ENCODE results near the gene HCK. TPM values are rescaled to one million over a fixed set of nuclear protein-coding genes. Genes with fewer than 3 reads are reported as not detected.
A peak's percentile ranks its signal among the peaks of the same experiment; 100 is the strongest.

The HCK gene
- total RNA-seq, result not detected

GRCh38 chr20:32052090-32052777 lies at the start of gene HCK:
TSS of gene HCK (plus strand) at chr20:32052242.
- Mint-ChIP-seq H3K9me3 (no peaks in the 10 kb centered on the region), H3K36me3 (ENCODE audit: low read depth) (no peaks in the 10 kb centered on the region), H3K4me3 (peak within 1 kb of the TSS; percentile 63), H3K27me3 (ENCODE audit: low read depth) (peaks cover 45% of the 10 kb centered on the region), H3K27ac (no peak within 1 kb of the TSS), H3K4me1 (ENCODE audit: low read depth) (peaks cover 11% of the 10 kb centered on the region)
- no peak for DNase-seq
- CTCF ChIA-PET, result no interaction called here
- intact Hi-C loops (cut with micrococcal nuclease), result no loop called here

- no peak for DNase-seq
- CTCF ChIA-PET, result no interaction called here
- no peaks in the 10 kb centered on the region for H3K9me3 Mint-ChIP-seq
- H3K4me3 Mint-ChIP-seq, result no peak overlapping the region
- no peaks in the 10 kb centered on the region for H3K36me3 Mint-ChIP-seq (ENCODE audit: low read depth)
- H3K4me1 Mint-ChIP-seq (ENCODE audit: low read depth), result no peaks in the 10 kb centered on the region
- intact Hi-C loops (cut with micrococcal nuclease), result no loop called here
- H3K27ac Mint-ChIP-seq, result no peak overlapping the region
- no peaks in the 10 kb centered on the region for H3K27me3 Mint-ChIP-seq (ENCODE audit: low read depth)
These were observed 48.7 kb upstream of the HCK start for GRCh38 chr20:32003325-32003724.

- no peaks in the 10 kb centered on the region for H3K4me1 Mint-ChIP-seq (ENCODE audit: low read depth)
- H3K27me3 Mint-ChIP-seq (ENCODE audit: low read depth), result no peaks in the 10 kb centered on the region
- H3K9me3 Mint-ChIP-seq, result no peaks in the 10 kb centered on the region
- no peaks in the 10 kb centered on the region for H3K36me3 Mint-ChIP-seq (ENCODE audit: low read depth)
- no peak overlapping the region for H3K27ac Mint-ChIP-seq
- H3K4me3 Mint-ChIP-seq, result no peak overlapping the region
- intact Hi-C loops (cut with micrococcal nuclease), result no loop called here
- CTCF ChIA-PET, result interaction anchor here (1.0 kb wide), 1 partner anchor 311 kb away, joined by 3 read pairs; no protein-coding TSS in a partner anchor
- DNase-seq, result no peak
These were observed 47.1 kb upstream of the HCK start for GRCh38 chr20:32004963-32005362.

GRCh38 chr20:32006053-32006452 lies 46.0 kb upstream of the HCK start:
- DNase-seq, result no peak
- H3K36me3 Mint-ChIP-seq (ENCODE audit: low read depth), result no peaks in the 10 kb centered on the region
- no peak overlapping the region for H3K27ac Mint-ChIP-seq
- CTCF ChIA-PET, result no interaction called here
- H3K27me3 Mint-ChIP-seq (ENCODE audit: low read depth), result no peaks in the 10 kb centered on the region
- no peaks in the 10 kb centered on the region for H3K9me3 Mint-ChIP-seq
- H3K4me1 Mint-ChIP-seq (ENCODE audit: low read depth), result no peaks in the 10 kb centered on the region
- no peak overlapping the region for H3K4me3 Mint-ChIP-seq
- intact Hi-C loops (cut with micrococcal nuclease), result no loop called here

- H3K36me3 Mint-ChIP-seq (ENCODE audit: low read depth), result no peaks in the 10 kb centered on the region
- peaks cover 4% of the 10 kb centered on the region for H3K27me3 Mint-ChIP-seq (ENCODE audit: low read depth)
- CTCF ChIA-PET, result interaction anchor here (1.0 to 1.6 kb wide), 2 partner anchors 160 to 184 kb away, joined by 3 read pairs; no protein-coding TSS in a partner anchor
- no peaks in the 10 kb centered on the region for H3K4me1 Mint-ChIP-seq (ENCODE audit: low read depth)
- intact Hi-C loops (cut with micrococcal nuclease), result no loop called here
- no peak overlapping the region for H3K4me3 Mint-ChIP-seq
- H3K27ac Mint-ChIP-seq, result no peak overlapping the region
- no peaks in the 10 kb centered on the region for H3K9me3 Mint-ChIP-seq
- no peak for DNase-seq
These were observed 44.9 kb upstream of the HCK start for GRCh38 chr20:32006841-32007786.

GRCh38 chr20:32007787-32008616 lies 44.0 kb upstream of the HCK start:
- Mint-ChIP-seq H3K27ac (no peak overlapping the region), H3K4me3 (no peak overlapping the region), H3K9me3 (no peaks in the 10 kb centered on the region), H3K36me3 (ENCODE audit: low read depth) (no peaks in the 10 kb centered on the region), H3K4me1 (ENCODE audit: low read depth) (no peaks in the 10 kb centered on the region), H3K27me3 (ENCODE audit: low read depth) (peaks cover 4% of the 10 kb centered on the region)
- intact Hi-C loops (cut with micrococcal nuclease), result no loop called here
- CTCF ChIA-PET, result interaction anchor here (1.0 to 1.6 kb wide), 3 partner anchors 24 to 185 kb away, joined by 3 read pairs; no protein-coding TSS in a partner anchor
- DNase-seq, result no peak

GRCh38 chr20:32009564-32009963 lies 42.5 kb upstream of the HCK start:
- H3K27ac Mint-ChIP-seq, result no peak overlapping the region
- H3K9me3 Mint-ChIP-seq, result no peaks in the 10 kb centered on the region
- CTCF ChIA-PET, result interaction anchor here (0.7 to 1.4 kb wide), 2 partner anchors 22 to 1660 kb away, joined by 3 read pairs; no protein-coding TSS in a partner anchor
- no peaks in the 10 kb centered on the region for H3K36me3 Mint-ChIP-seq (ENCODE audit: low read depth)
- peaks cover 4% of the 10 kb centered on the region for H3K27me3 Mint-ChIP-seq (ENCODE audit: low read depth)
- DNase-seq, result no peak
- H3K4me3 Mint-ChIP-seq, result no peak overlapping the region
- H3K4me1 Mint-ChIP-seq (ENCODE audit: low read depth), result no peaks in the 10 kb centered on the region
- intact Hi-C loops (cut with micrococcal nuclease), result no loop called here

- Mint-ChIP-seq H3K27me3 (ENCODE audit: low read depth) (peaks cover 6% of the 10 kb centered on the region), H3K36me3 (ENCODE audit: low read depth) (no peaks in the 10 kb centered on the region), H3K27ac (no peak within 1 kb of the TSS), H3K4me3 (no peak within 1 kb of the TSS), H3K4me1 (ENCODE audit: low read depth) (no peaks in the 10 kb centered on the region), H3K9me3 (no peaks in the 10 kb centered on the region)
- DNase-seq, result no peak
- CTCF ChIA-PET, result no interaction called here
- intact Hi-C loops (cut with micrococcal nuclease), result no loop called here
These were observed 41.9 kb upstream of the HCK start, which contains the start of gene CCM2L for GRCh38 chr20:32010101-32010500. TSS of gene CCM2L (plus strand) at chr20:32010438. CDS start at chr20:32010455, 17 bp downstream.

- Mint-ChIP-seq H3K36me3 (ENCODE audit: low read depth) (no peaks in the 10 kb centered on the region), H3K9me3 (no peaks in the 10 kb centered on the region), H3K4me1 (ENCODE audit: low read depth) (no peaks in the 10 kb centered on the region), H3K4me3 (no peak overlapping the region), H3K27me3 (ENCODE audit: low read depth) (peaks cover 10% of the 10 kb centered on the region), H3K27ac (no peak overlapping the region)
- DNase-seq, result no peak
- CTCF ChIA-PET, result no interaction called here
- intact Hi-C loops (cut with micrococcal nuclease), result no loop called here
These were observed 41.4 kb upstream of the HCK start for GRCh38 chr20:32010666-32011065.

- no peaks in the 10 kb centered on the region for H3K9me3 Mint-ChIP-seq
- intact Hi-C loops (cut with micrococcal nuclease), result no loop called here
- H3K27ac Mint-ChIP-seq, result no peak overlapping the region
- H3K4me3 Mint-ChIP-seq, result no peak overlapping the region
- CTCF ChIA-PET, result interaction anchor here (0.9 to 2.7 kb wide), 4 partner anchors 18 to 189 kb away, joined by 3 to 11 read pairs (median 4); no protein-coding TSS in a partner anchor
- H3K4me1 Mint-ChIP-seq (ENCODE audit: low read depth), result no peaks in the 10 kb centered on the region
- H3K36me3 Mint-ChIP-seq (ENCODE audit: low read depth), result no peaks in the 10 kb centered on the region
- H3K27me3 Mint-ChIP-seq (ENCODE audit: low read depth), result peaks cover 19% of the 10 kb centered on the region
- no peak for DNase-seq
These were observed 39.8 kb upstream of the HCK start for GRCh38 chr20:32012159-32012688.

GRCh38 chr20:32013326-32013725 lies 38.7 kb upstream of the HCK start:
- no peaks in the 10 kb centered on the region for H3K9me3 Mint-ChIP-seq
- CTCF ChIA-PET, result interaction anchor here (0.8 to 2.7 kb wide), 5 partner anchors 17 to 190 kb away, joined by 3 to 11 read pairs (median 4); no protein-coding TSS in a partner anchor
- peaks cover 28% of the 10 kb centered on the region for H3K27me3 Mint-ChIP-seq (ENCODE audit: low read depth)

More at GRCh38 chr20:32013326-32013725, 38.7 kb upstream of the HCK start:
- no peak overlapping the region for H3K4me3 Mint-ChIP-seq
- H3K27ac Mint-ChIP-seq, result no peak overlapping the region
- DNase-seq, result no peak
- no peaks in the 10 kb centered on the region for H3K36me3 Mint-ChIP-seq (ENCODE audit: low read depth)
- intact Hi-C loops (cut with micrococcal nuclease), result no loop called here
- peaks cover 4% of the 10 kb centered on the region for H3K4me1 Mint-ChIP-seq (ENCODE audit: low read depth)
